IMR-90 (cell line): ENCODE results near the gene ATP13A5. TPM values are rescaled to one million over a fixed set of nuclear protein-coding genes. Genes with fewer than 3 reads are reported as not detected.

ENCODE experiments used
- ATAC-seq: fragments of 200-7000 bp; cut with Tn5 transposase; 2 replicates; pipeline ENCODE4 v1.9.1; 2020; ENCODE audit warnings: low read depth, mild to moderate bottlenecking, moderate library complexity
- BruUV-seq: library from RNA; stranded (reverse); fragments of 400-500 nt; replicated peaks from 2 replicates; lab custom pipeline; 2021; lab: Mats Ljungman, UMichigan
- CTCF ChIA-PET: fragments of 300-600 bp; formaldehyde crosslinking; extraction: SDS; loops from one replicate; lab custom pipeline; 2021; ENCODE audit warnings: antibody characterized with exemption; lab: Yijun Ruan, JAX
- POLR2A ChIA-PET: fragments of 300-600 bp; sonication (Branson Sonifier 250); formaldehyde crosslinking; loops from one replicate; lab custom pipeline; 2022; ENCODE audit warnings: antibody characterized with exemption; ENCODE audit not compliant: unreplicated experiment; lab: Charles Lee
- DNase-seq: peaks from one replicate; pipeline ENCODE4 v3.0.0; 2013
- H2AFZ ChIP-seq: replicated peaks from 2 replicates; pipeline ENCODE3; 2013; ENCODE audit warnings: low read length, mild to moderate bottlenecking; ENCODE audit not compliant: poor library complexity
- H2AK5ac ChIP-seq: 2 replicates; pipeline ENCODE4 v1.6.1; 2013; ENCODE audit warnings: low read depth, low read length, inconsistent platforms
- H2AK9ac ChIP-seq: replicated peaks from 2 replicates; pipeline ENCODE3; 2013; ENCODE audit warnings: mild to moderate bottlenecking, low read depth, low read length, moderate library complexity; ENCODE audit not compliant: poor library complexity
- H2BK120ac ChIP-seq: 2 replicates; pipeline ENCODE4 v1.6.1; 2013; ENCODE audit warnings: low read depth, low read length, inconsistent platforms
- H2BK15ac ChIP-seq: 3 replicates; pipeline ENCODE4 v1.6.1; 2013; ENCODE audit warnings: low read depth, low read length, inconsistent platforms
- H2BK20ac ChIP-seq: 2 replicates; pipeline ENCODE4 v1.6.1; 2013; ENCODE audit warnings: low read depth, mild to moderate bottlenecking, inconsistent platforms, low read length, moderate library complexity
- H2BK5ac ChIP-seq: 2 replicates; pipeline ENCODE4 v1.6.1; 2013; ENCODE audit warnings: mild to moderate bottlenecking, low read depth, low read length, inconsistent platforms; ENCODE audit not compliant: poor library complexity, severe bottlenecking
- H3K14ac ChIP-seq: replicated peaks from 2 replicates; pipeline ENCODE4 v1.6.1; 2013; ENCODE audit warnings: low read depth, low read length, inconsistent platforms
- H3K18ac ChIP-seq: 2 replicates; pipeline ENCODE4 v1.6.1; 2013; ENCODE audit warnings: low read depth, low read length, control low read depth
- H3K23ac ChIP-seq: 2 replicates; pipeline ENCODE4 v1.6.1; 2013; ENCODE audit warnings: low read depth, low read length, inconsistent platforms
- H3K27ac ChIP-seq: 2 replicates; pipeline ENCODE4 v1.5.1; 2013; ENCODE audit warnings: mild to moderate bottlenecking, control low read depth, low read length; ENCODE audit not compliant: insufficient read depth
- H3K27me3 ChIP-seq: 2 replicates; pipeline ENCODE4 v1.6.1; 2013; ENCODE audit warnings: low read length; ENCODE audit not compliant: control insufficient read depth, insufficient read depth
- H3K36me3 ChIP-seq: 2 replicates; pipeline ENCODE4 v1.6.1; 2013; ENCODE audit warnings: low read length, mixed read lengths; ENCODE audit not compliant: control insufficient read depth, insufficient read depth
- H3K4ac ChIP-seq: 2 replicates; pipeline ENCODE4 v1.6.1; 2013; ENCODE audit warnings: low read depth, low read length, inconsistent platforms
- H3K4me1 ChIP-seq: 2 replicates; pipeline ENCODE4 v1.6.1; 2013; ENCODE audit warnings: low read length, mixed read lengths; ENCODE audit not compliant: control insufficient read depth, insufficient read depth
- H3K4me2 ChIP-seq: 2 replicates; pipeline ENCODE4 v1.6.1; 2013; ENCODE audit warnings: low read depth, mild to moderate bottlenecking, control low read depth, low read length, moderate library complexity
- H3K4me3 ChIP-seq: 2 replicates; pipeline ENCODE4 v1.5.1; 2013; ENCODE audit warnings: low read depth, mild to moderate bottlenecking, control low read depth, low read length, moderate library complexity; ENCODE audit not compliant: insufficient read depth
- H3K56ac ChIP-seq: 2 replicates; pipeline ENCODE4 v1.6.1; 2013; ENCODE audit warnings: low read length, inconsistent platforms; ENCODE audit not compliant: insufficient read depth; ENCODE audit errors: extremely low read depth
- H3K79me1 ChIP-seq, 2 experiments: 2 replicates each; pipeline ENCODE4 v1.6.1; 2013; ENCODE audit warnings: low read length in 2 of 2, inconsistent platforms in 1 of 2, low read depth in 1 of 2
- H3K9ac ChIP-seq: 2 replicates; pipeline ENCODE4 v1.6.1; 2013; ENCODE audit warnings: low read depth, low read length, control low read depth
- H3K9me1 ChIP-seq: 2 replicates; pipeline ENCODE4 v1.6.1; 2013; ENCODE audit warnings: low read length, inconsistent platforms; ENCODE audit not compliant: insufficient read depth
- H3K9me3 ChIP-seq: 2 replicates; pipeline ENCODE4 v1.6.1; 2013; ENCODE audit warnings: low read length; ENCODE audit not compliant: control insufficient read depth, insufficient read depth
- H4K20me1 ChIP-seq: 2 replicates; pipeline ENCODE4 v1.6.1; 2013; ENCODE audit warnings: low read length, inconsistent platforms; ENCODE audit not compliant: insufficient read depth
- H4K5ac ChIP-seq: 2 replicates; pipeline ENCODE4 v1.6.1; 2013; ENCODE audit warnings: mild to moderate bottlenecking, low read depth, low read length, control low read depth
- H4K8ac ChIP-seq, 2 experiments: 2 replicates each; pipeline ENCODE4 v1.6.1; 2013; ENCODE audit warnings: low read depth in 2 of 2, low read length in 2 of 2, control low read depth in 1 of 2, inconsistent platforms in 1 of 2
- H4K91ac ChIP-seq: 2 replicates; pipeline ENCODE4 v1.6.1; 2013; ENCODE audit warnings: low read depth, low read length, inconsistent platforms; ENCODE audit not compliant: insufficient read depth
- BHLHE40 ChIP-seq: fragments of 150-350 bp; IDR thresholded peaks from 2 replicates; pipeline ENCODE4 v1.6.1; 2016; ENCODE audit warnings: mild to moderate bottlenecking, low read depth, low read length
- CEBPB ChIP-seq: IDR thresholded peaks from 2 replicates; pipeline ENCODE4 v1.6.1; 2012; ENCODE audit warnings: low read depth, low read length, improper control_type of control experiment
- CHD1 ChIP-seq: IDR thresholded peaks from 2 replicates; pipeline ENCODE4 v1.6.1; 2012; ENCODE audit warnings: low read depth, low read length, improper control_type of control experiment
- CTCF ChIP-seq: conservative IDR thresholded peaks from 2 replicates; pipeline ENCODE4 v1.5.1; 2012; ENCODE audit warnings: mild to moderate bottlenecking, low read depth, low read length, improper control_type of control experiment
- ELK1 ChIP-seq: fragments of 150-350 bp; IDR thresholded peaks from 2 replicates; pipeline ENCODE4 v1.6.1; 2016; ENCODE audit warnings: low read depth, mild to moderate bottlenecking, low read length, moderate library complexity, borderline replicate concordance
- FOS ChIP-seq: fragments of 150-350 bp; IDR thresholded peaks from 2 replicates; pipeline ENCODE4 v1.6.1; 2016; ENCODE audit warnings: low read depth, low read length
- MAZ ChIP-seq: IDR thresholded peaks from 2 replicates; pipeline ENCODE4 v1.6.1; 2012; ENCODE audit warnings: low read depth, mild to moderate bottlenecking, low read length, improper control_type of control experiment, moderate library complexity, borderline replicate concordance
- MXI1 ChIP-seq: IDR thresholded peaks from 2 replicates; pipeline ENCODE4 v1.6.1; 2012; ENCODE audit warnings: low read depth, mild to moderate bottlenecking, low read length, moderate library complexity, borderline replicate concordance
- POLR2A ChIP-seq: IDR thresholded peaks from 2 replicates; pipeline ENCODE4 v1.6.1; 2012; ENCODE audit warnings: mild to moderate bottlenecking, low read depth, low read length
- RFX5 ChIP-seq: IDR thresholded peaks from 2 replicates; pipeline ENCODE4 v1.8.0; 2012; ENCODE audit warnings: low read depth, mild to moderate bottlenecking, low read length, moderate library complexity
- USF2 ChIP-seq: fragments of 150-350 bp; IDR thresholded peaks from 2 replicates; pipeline ENCODE4 v1.6.1; 2017; ENCODE audit warnings: mild to moderate bottlenecking, antibody characterized with exemption, low read length, low read depth
- WGBS, 2 experiments: methylation state at CpG; one replicate each; pipeline versions ENCODE4 v1.1.5 to v1.1.7; 2013; ENCODE audit warnings: missing lambda C conversion rate in 2 of 2; ENCODE audit not compliant: insufficient read length in 1 of 2; ENCODE audit errors: extremely low coverage in 2 of 2; 5-methylcytosine and 5-hydroxymethylcytosine counted together
- dilution Hi-C: fragments of 300-500 bp; cut with HindIII; formaldehyde crosslinking; loops from one replicate; pipeline ENCODE4 v1.14.3; 2018; ENCODE audit warnings: low sequenced_read_pairs; ENCODE audit not compliant: unreplicated experiment
- in situ Hi-C: fragments of 300-500 bp; cut with MboI; formaldehyde crosslinking; loops from 3 replicates; pipeline ENCODE4 v1.14.3; 2019; ENCODE audit warnings: low sequenced_read_pairs, inconsistent platforms, mixed read lengths
- intact Hi-C: fragments of 100-400 bp; cut with micrococcal nuclease; formaldehyde crosslinking; loops from 2 replicates; pipeline ENCODE4 v1.10.0; 2022
- polyA plus RNA-seq, 3 experiments: library from polyadenylated mRNA; depleted of rRNA; stranded (reverse); fragments of >200 nt; gene quantifications; 2 replicates each; pipeline ENCODE4 v1.2.3, GENCODE V29; 2012; ENCODE audit warnings: low replicate concordance in 1 of 3
- total RNA-seq: library from RNA; depleted of rRNA; stranded (reverse); fragments of >200 nt; gene quantifications from 2 replicates; pipeline ENCODE4 v1.2.3, GENCODE V29; 2012

The ATP13A5 gene
- total and polyA plus RNA-seq, 2 of the 4 experiments (the other 2 are of a cell fraction) = not detected

- ChIA-PET POLR2A (no interaction called here), CTCF (no interaction called here)
- Histone ChIP-seq H3K9ac (no peak overlapping the region), H2AFZ (no peak overlapping the region), H3K14ac (no peak overlapping the region), H4K20me1 (no peaks in the 10 kb centered on the region), H3K56ac (no peak overlapping the region), H3K27ac (no peak overlapping the region), H3K9me3 (0 out of 2 replicates have a peak, but pooled peaks cover 2% of the 10 kb centered on the region), H2BK120ac (no peak overlapping the region), H3K4me3 (no peak overlapping the region), H3K9me1 (no peaks in the 10 kb centered on the region), H2AK5ac (no peak overlapping the region), H3K4me1 (no peaks in the 10 kb centered on the region), H3K18ac (no peak overlapping the region), H4K5ac (no peak overlapping the region), H4K8ac (no peak overlapping the region), H2BK20ac (no peak overlapping the region), H3K79me1 (no peaks in the 10 kb centered on the region), H3K23ac (no peak overlapping the region), H3K4ac (no peak overlapping the region), H2BK15ac (no peak overlapping the region), H2BK5ac (no peak overlapping the region), H2AK9ac (no peak overlapping the region), H4K91ac (no peak overlapping the region), H3K4me2 (no peak overlapping the region), H3K36me3 (no peaks in the 10 kb centered on the region), H3K27me3 (no peaks in the 10 kb centered on the region)
- BruUV-seq = no TSS peak
- dilution Hi-C loops (no loop called here), in situ Hi-C loops (no loop called here), intact Hi-C loops (no loop called here)
- TF ChIP-seq RFX5 (no peak), BHLHE40 (no peak), USF2 (no peak), FOS (no peak), MAZ (no peak), CTCF (no peak), MXI1 (no peak), POLR2A (no peak), CHD1 (no peak), ELK1 (no peak), CEBPB (no peak)
- DNase-seq = no peak
- WGBS, 2 experiments = no CpG with 5 or more reads among the region's 3 CpGs
- no peak for ATAC-seq
Measured at GRCh38 chr3:193271101-193271840, 107.3 kb downstream of the ATP13A5 start.
